Ammon's horn (tissue), 1 donor: ENCODE measurements around the gene SV2C.
A peak's percentile ranks its signal among the peaks of the same experiment; 100 is the strongest.
"Not testable (repeated sequence)": the region's sequence is repeated elsewhere in the genome, so short reads cannot be mapped to it uniquely, and the experiment has no call there.

Experiments used
- DNase-seq: peaks from one replicate; pipeline ENCODE4 v3.0.0-alpha.2; 2016; ENCODE audit warnings: low spot score

The SV2C gene

GRCh38 chr5:76302661-76303060 is 219.5 kb downstream of the SV2C start:
- not testable (repeated sequence) for DNase-seq

- DNase-seq: no peak
Measured at GRCh38 chr5:76303921-76304320, 220.7 kb downstream of the SV2C start.

- no peak for DNase-seq
Measured at GRCh38 chr5:76305269-76305668, 222.1 kb downstream of the SV2C start.

- no peak for DNase-seq
Measured at GRCh38 chr5:76305775-76306174, 222.6 kb downstream of the SV2C start.

GRCh38 chr5:76310208-76310607 is 227.0 kb downstream of the SV2C start:
- no peak for DNase-seq

- DNase-seq: no peak
Measured at GRCh38 chr5:76312783-76313182, 229.6 kb downstream of the SV2C start.

- no peak for DNase-seq
Measured at GRCh38 chr5:76314643-76315042, 231.5 kb downstream of the SV2C start.

- no peak for DNase-seq
Measured at GRCh38 chr5:76319673-76320072, 236.5 kb downstream of the SV2C start.

GRCh38 chr5:76323494-76323893 is 240.3 kb downstream of the SV2C start:
- not testable (repeated sequence) for DNase-seq

- no peak for DNase-seq
Measured at GRCh38 chr5:76325326-76325725, 242.1 kb downstream of the SV2C start.

GRCh38 chr5:76325876-76326491 is 242.8 kb downstream of the SV2C start:
- peak; percentile 10 for DNase-seq

- no peak for DNase-seq
Measured at GRCh38 chr5:76326577-76327302, 243.6 kb downstream of the SV2C start.

GRCh38 chr5:76329346-76329745 is 246.2 kb downstream of the SV2C start:
- no peak for DNase-seq

GRCh38 chr5:76331126-76331525 is 247.9 kb downstream of the SV2C start:
- no peak for DNase-seq

- no peak for DNase-seq
Measured at GRCh38 chr5:76332102-76332501, 248.9 kb downstream of the SV2C start.

- no peak for DNase-seq
Measured at GRCh38 chr5:76332611-76333205, 249.5 kb downstream of the SV2C start.

- DNase-seq: no peak
Measured at GRCh38 chr5:76333571-76333970, 250.4 kb downstream of the SV2C start.

GRCh38 chr5:76334574-76334973 is 251.4 kb downstream of the SV2C start:
- no peak for DNase-seq

GRCh38 chr5:76335451-76335850 is 252.3 kb downstream of the SV2C start:
- DNase-seq: not testable (repeated sequence)

- DNase-seq: not testable (repeated sequence)
Measured at GRCh38 chr5:76336253-76336809, 253.1 kb downstream of the SV2C start.

- DNase-seq: peak; percentile 17
Measured at GRCh38 chr5:76337953-76338451, 254.8 kb downstream of the SV2C start.

- no peak for DNase-seq
Measured at GRCh38 chr5:76339919-76340318, 256.7 kb downstream of the SV2C start.
